Measurements from ENCODE around the gene SORCS3. TPM values are rescaled to one million over a fixed set of nuclear protein-coding genes. Genes with fewer than 3 reads are reported as not detected.

The SORCS3 gene
- total RNA-seq, 1 experiment from 2014 or later, result not detected

DNA sequence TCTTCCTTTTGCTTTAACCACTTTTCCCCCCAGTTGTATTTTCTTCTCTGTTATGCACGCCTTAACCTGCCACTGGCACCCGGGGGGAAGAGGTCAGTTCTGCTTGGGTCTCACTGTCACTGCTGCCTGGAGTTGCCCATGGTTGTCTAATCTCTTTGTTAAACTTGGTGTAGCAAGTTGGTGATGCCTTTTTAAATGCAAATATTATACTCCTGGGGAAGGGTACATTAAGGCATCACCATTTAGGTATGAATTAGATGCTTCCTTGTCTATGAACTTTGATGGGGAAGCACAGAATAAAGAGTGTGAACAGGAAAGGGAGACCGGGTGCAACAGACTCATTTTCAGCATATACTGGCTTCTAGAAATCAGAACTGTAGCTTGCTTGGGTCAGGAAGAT, 9.1 kb upstream of the SORCS3 start:
- ChIA-PET POLR2A (no interaction called here), CTCF (interaction anchor here (0.6 to 1.0 kb wide), 2 partner anchors 12 to 48 kb away, joined by 3 to 5 read pairs; no protein-coding TSS in a partner anchor)
- no peak overlapping the region for H3K4me3 Mint-ChIP-seq (ENCODE audit: unreplicated experiment)
- DNase-seq (ENCODE audit: unreplicated experiment), result no peak
- no peak overlapping the region for H3K27ac Mint-ChIP-seq (ENCODE audit: low read depth, unreplicated experiment)
- H3K4me1 Mint-ChIP-seq (ENCODE audit: insufficient read depth, unreplicated experiment), result no peaks in the 10 kb centered on the region
- no TSS peak for BruUV-seq (replicated peaks)
- intact Hi-C loops (cut with micrococcal nuclease), result no loop called here
- peaks cover 79% of the 10 kb centered on the region for H3K27me3 Mint-ChIP-seq (ENCODE audit: insufficient read depth, unreplicated experiment)
- H3K9me3 Mint-ChIP-seq (ENCODE audit: unreplicated experiment), result no peaks in the 10 kb centered on the region
- H3K36me3 Mint-ChIP-seq (ENCODE audit: insufficient read depth, unreplicated experiment), result no peaks in the 10 kb centered on the region
- TF ChIP-seq, protein P1, sequence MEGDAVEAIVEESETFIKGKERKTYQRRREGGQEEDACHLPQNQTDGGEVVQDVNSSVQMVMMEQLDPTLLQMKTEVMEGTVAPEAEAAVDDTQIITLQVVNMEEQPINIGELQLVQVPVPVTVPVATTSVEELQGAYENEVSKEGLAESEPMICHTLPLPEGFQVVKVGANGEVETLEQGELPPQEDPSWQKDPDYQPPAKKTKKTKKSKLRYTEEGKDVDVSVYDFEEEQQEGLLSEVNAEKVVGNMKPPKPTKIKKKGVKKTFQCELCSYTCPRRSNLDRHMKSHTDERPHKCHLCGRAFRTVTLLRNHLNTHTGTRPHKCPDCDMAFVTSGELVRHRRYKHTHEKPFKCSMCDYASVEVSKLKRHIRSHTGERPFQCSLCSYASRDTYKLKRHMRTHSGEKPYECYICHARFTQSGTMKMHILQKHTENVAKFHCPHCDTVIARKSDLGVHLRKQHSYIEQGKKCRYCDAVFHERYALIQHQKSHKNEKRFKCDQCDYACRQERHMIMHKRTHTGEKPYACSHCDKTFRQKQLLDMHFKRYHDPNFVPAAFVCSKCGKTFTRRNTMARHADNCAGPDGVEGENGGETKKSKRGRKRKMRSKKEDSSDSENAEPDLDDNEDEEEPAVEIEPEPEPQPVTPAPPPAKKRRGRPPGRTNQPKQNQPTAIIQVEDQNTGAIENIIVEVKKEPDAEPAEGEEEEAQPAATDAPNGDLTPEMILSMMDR (IDR thresholded peaks at IDR 0.05; ENCODE audit: unreplicated experiment), result no peak

GRCh38 chr10:104638861-104639589, 2.1 kb upstream of the SORCS3 start:
- TF ChIP-seq, protein P1 (IDR thresholded peaks at IDR 0.05; ENCODE audit: unreplicated experiment), result peak; percentile 38

GRCh38 chr10:104639590-104640338, 1.3 kb upstream of the SORCS3 start:
- H3K4me3 Mint-ChIP-seq (ENCODE audit: unreplicated experiment), result no peak overlapping the region
- ChIA-PET POLR2A (no interaction called here), CTCF (interaction anchor here (0.6 to 1.2 kb wide), 2 partner anchors 8 to 981 kb away, joined by 3 read pairs; no protein-coding TSS in a partner anchor)
- H3K4me1 Mint-ChIP-seq (ENCODE audit: insufficient read depth, unreplicated experiment), result peaks cover 7% of the 10 kb centered on the region
- no peak overlapping the region for H3K27ac Mint-ChIP-seq (ENCODE audit: low read depth, unreplicated experiment)
- BruUV-seq (replicated peaks), result no TSS peak
- TF ChIP-seq, protein P1 (IDR thresholded peaks at IDR 0.05; ENCODE audit: unreplicated experiment), result no peak
- intact Hi-C loops (cut with micrococcal nuclease), result loop anchor here (10.0 kb wide), 1 partner anchor 1055 kb away; no protein-coding TSS in a partner anchor
- no peak for DNase-seq (ENCODE audit: unreplicated experiment)
- peaks cover 80% of the 10 kb centered on the region for H3K27me3 Mint-ChIP-seq (ENCODE audit: insufficient read depth, unreplicated experiment)
- H3K36me3 Mint-ChIP-seq (ENCODE audit: insufficient read depth, unreplicated experiment), result no peaks in the 10 kb centered on the region
- H3K9me3 Mint-ChIP-seq (ENCODE audit: unreplicated experiment), result no peaks in the 10 kb centered on the region

More at GRCh38 chr10:104638861-104639589, 2.1 kb upstream of the SORCS3 start:
- Mint-ChIP-seq H3K4me3 (ENCODE audit: unreplicated experiment) (no peak overlapping the region), H3K36me3 (ENCODE audit: insufficient read depth, unreplicated experiment) (no peaks in the 10 kb centered on the region), H3K4me1 (ENCODE audit: insufficient read depth, unreplicated experiment) (peaks cover 7% of the 10 kb centered on the region), H3K9me3 (ENCODE audit: unreplicated experiment) (no peaks in the 10 kb centered on the region), H3K27me3 (ENCODE audit: insufficient read depth, unreplicated experiment) (peaks cover 84% of the 10 kb centered on the region), H3K27ac (ENCODE audit: low read depth, unreplicated experiment) (no peak overlapping the region)
- intact Hi-C loops (cut with micrococcal nuclease), result no loop called here
- CTCF ChIA-PET, result interaction anchor here (0.6 to 1.2 kb wide), 2 partner anchors 9 to 982 kb away, joined by 3 read pairs; no protein-coding TSS in a partner anchor
- BruUV-seq (replicated peaks), result no TSS peak
- POLR2A ChIA-PET, result no interaction called here
- no peak for DNase-seq (ENCODE audit: unreplicated experiment)
